ENCODE results near the gene CALCR. TPM values are rescaled to one million over a fixed set of nuclear protein-coding genes. Genes with fewer than 3 reads are reported as not detected.

CALCR gene
- not detected in 2 replicates for total RNA-seq (2014; rRNA removed; shearing (Covaris generic))
- total RNA-seq (2022), result not detected in 2 replicates
- Bru-seq, nascent RNA, result not detected
- BruChase-seq, experiment 1, labeled RNA remaining after a 6-hour chase, result not detected
- BruChase-seq, experiment 2, labeled RNA remaining after a 2-hour chase, result not detected
- long read RNA-seq, result 0 reads

GRCh38 chr7:93574646-93575554 lies at the start of gene CALCR:
TSS of gene CALCR (minus strand) at chr7:93574724. CDS start at chr7:93486981, 87,743 bp downstream.
- Histone ChIP-seq H3K4me1 (ENCODE audit: insufficient read depth, low read length, poor library complexity, severe bottlenecking) (no peaks in the 10 kb centered on the region), H3K4me2 (ENCODE audit: low read length) (no peak within 1 kb of the TSS), H2AFZ (ENCODE audit: low read length) (no peak within 1 kb of the TSS), H3K27ac (ENCODE audit: low read depth, low read length, poor library complexity, severe bottlenecking) (no peak within 1 kb of the TSS), H3K9me3 (ENCODE audit: low read length) (no peaks in the 10 kb centered on the region), H3K4me3 (ENCODE audit: low read depth, low read length, poor library complexity, severe bottlenecking) (no peak within 1 kb of the TSS), H3K79me2 (ENCODE audit: insufficient read depth, low read depth, low read length) (no peaks in the 10 kb centered on the region), H4K20me1 (ENCODE audit: insufficient read depth, low read length) (no peaks in the 10 kb centered on the region), H3K9me2 (ENCODE audit: insufficient read depth, low read length) (no peaks in the 10 kb centered on the region), H3K36me3 (ENCODE audit: insufficient read depth, low read length) (no peaks in the 10 kb centered on the region)
- ChIA-PET POLR2A (no interaction called here), CTCF (ENCODE audit: unreplicated experiment) (no interaction called here)
- TF ChIP-seq EZH2phosphoT487 (IDR thresholded peaks at IDR 0.05; ENCODE audit: borderline replicate concordance, low read depth, low read length), result no peak
- TF ChIP-seq, protein P1, sequence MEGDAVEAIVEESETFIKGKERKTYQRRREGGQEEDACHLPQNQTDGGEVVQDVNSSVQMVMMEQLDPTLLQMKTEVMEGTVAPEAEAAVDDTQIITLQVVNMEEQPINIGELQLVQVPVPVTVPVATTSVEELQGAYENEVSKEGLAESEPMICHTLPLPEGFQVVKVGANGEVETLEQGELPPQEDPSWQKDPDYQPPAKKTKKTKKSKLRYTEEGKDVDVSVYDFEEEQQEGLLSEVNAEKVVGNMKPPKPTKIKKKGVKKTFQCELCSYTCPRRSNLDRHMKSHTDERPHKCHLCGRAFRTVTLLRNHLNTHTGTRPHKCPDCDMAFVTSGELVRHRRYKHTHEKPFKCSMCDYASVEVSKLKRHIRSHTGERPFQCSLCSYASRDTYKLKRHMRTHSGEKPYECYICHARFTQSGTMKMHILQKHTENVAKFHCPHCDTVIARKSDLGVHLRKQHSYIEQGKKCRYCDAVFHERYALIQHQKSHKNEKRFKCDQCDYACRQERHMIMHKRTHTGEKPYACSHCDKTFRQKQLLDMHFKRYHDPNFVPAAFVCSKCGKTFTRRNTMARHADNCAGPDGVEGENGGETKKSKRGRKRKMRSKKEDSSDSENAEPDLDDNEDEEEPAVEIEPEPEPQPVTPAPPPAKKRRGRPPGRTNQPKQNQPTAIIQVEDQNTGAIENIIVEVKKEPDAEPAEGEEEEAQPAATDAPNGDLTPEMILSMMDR (conservative IDR thresholded peaks at IDR 0.05; ENCODE audit: low read length), result no peak
- BruUV-seq (replicated peaks), result no TSS peak
- intact Hi-C loops (cut with micrococcal nuclease; ENCODE audit: unreplicated experiment), result no loop called here
- no peak for DNase-seq (ENCODE audit: low spot score)

GRCh38 chr7:93623816-93624215 lies 49.3 kb upstream of the CALCR start:
- intact Hi-C loops (cut with micrococcal nuclease; ENCODE audit: unreplicated experiment), result no loop called here

More at GRCh38 chr7:93623816-93624215, 49.3 kb upstream of the CALCR start:
- H2AFZ ChIP-seq (ENCODE audit: low read length), result no peak overlapping the region
- BruUV-seq (replicated peaks), result no TSS peak
- no peaks in the 10 kb centered on the region for H3K79me2 ChIP-seq (ENCODE audit: insufficient read depth, low read depth, low read length)
- no peaks in the 10 kb centered on the region for H3K36me3 ChIP-seq (ENCODE audit: insufficient read depth, low read length)
- no peak overlapping the region for H3K27ac ChIP-seq (ENCODE audit: low read depth, low read length, poor library complexity, severe bottlenecking)
- CTCF ChIA-PET (ENCODE audit: unreplicated experiment), result no interaction called here
- H3K4me3 ChIP-seq (ENCODE audit: low read depth, low read length, poor library complexity, severe bottlenecking), result no peak overlapping the region
- no peak overlapping the region for H3K4me2 ChIP-seq (ENCODE audit: low read length)
- H3K4me1 ChIP-seq (ENCODE audit: insufficient read depth, low read length, poor library complexity, severe bottlenecking), result no peaks in the 10 kb centered on the region
- POLR2A ChIA-PET, result no interaction called here
- H3K9me2 ChIP-seq (ENCODE audit: insufficient read depth, low read length), result no peaks in the 10 kb centered on the region
- no peak for TF ChIP-seq EZH2phosphoT487 (IDR thresholded peaks at IDR 0.05; ENCODE audit: borderline replicate concordance, low read depth, low read length)
- TF ChIP-seq, protein P1 (conservative IDR thresholded peaks at IDR 0.05; ENCODE audit: low read length), result no peak
- H3K9me3 ChIP-seq (ENCODE audit: low read length), result no peaks in the 10 kb centered on the region
- H4K20me1 ChIP-seq (ENCODE audit: insufficient read depth, low read length), result no peaks in the 10 kb centered on the region
- DNase-seq (ENCODE audit: low spot score), result no peak
